Upper lobe of left lung (tissue), 6 donors: ENCODE results near the gene ASAH2. TPM values are rescaled to one million over a fixed set of nuclear protein-coding genes. Genes with fewer than 3 reads are reported as not detected.
A peak's percentile ranks its signal among the peaks of the same experiment; 100 is the strongest.

Experiments used
- ATAC-seq, 2 donors: fragments of 200-7000 bp; cut with Tn5 transposase; one replicate each; pipeline ENCODE4 v1.9.1; 2022; ENCODE audit warnings: mild to moderate bottlenecking in 2 of 2, moderate library complexity in 2 of 2; ENCODE audit not compliant: low FRiP score in 2 of 2
- DNase-seq, 2 donors: peaks; one replicate each; pipeline ENCODE4 v3.0.0-alpha.2; 2019 to 2020
- H3K27ac ChIP-seq, 4 donors: fragments of 200-600 bp; sonication (generic); one replicate each; pipeline ENCODE4 v1.5.1; 2016 to 2019
- H3K27me3 ChIP-seq, 4 donors: fragments of 200-600 bp; sonication (generic); one replicate each; pipeline ENCODE4 v1.5.1; 2017 to 2019
- H3K36me3 ChIP-seq, 4 donors: fragments of 200-600 bp; sonication (generic); one replicate each; pipeline ENCODE4 v1.5.1; 2016 to 2019
- H3K4me1 ChIP-seq, 4 donors: fragments of 200-600 bp; sonication (generic); one replicate each; pipeline ENCODE4 v1.5.1; 2018 to 2019
- H3K4me3 ChIP-seq, 4 donors: fragments of 200-600 bp; sonication (generic); one replicate each; pipeline ENCODE4 v1.5.1; 2017 to 2019; ENCODE audit warnings: mild to moderate bottlenecking in 2 of 4, moderate library complexity in 1 of 4
- H3K9me3 ChIP-seq, 4 donors: fragments of 200-600 bp; sonication (generic); one replicate each; pipeline ENCODE4 v1.5.1; 2018 to 2019
- EP300 ChIP-seq, 4 donors: sonication (generic); formaldehyde crosslinking; IDR thresholded peaks; one replicate each; pipeline ENCODE4 v1.5.1; 2017; ENCODE audit warnings: antibody characterized with exemption in 4 of 4, control low read depth in 2 of 4
- POLR2A ChIP-seq, 4 donors: fragments of 450-650 bp; IDR thresholded peaks; one replicate each; pipeline ENCODE4 v1.5.1; 2016 to 2017; ENCODE audit warnings: antibody characterized with exemption in 4 of 4, mild to moderate bottlenecking in 2 of 4
- POLR2AphosphoS5 ChIP-seq, 2 donors: sonication (generic); formaldehyde crosslinking; IDR thresholded peaks; one replicate each; pipeline ENCODE4 v1.5.1; 2017; ENCODE audit warnings: antibody characterized with exemption in 2 of 2
- WGBS, 2 donors: methylation state at CpG; one replicate each; pipeline ENCODE4 v1.1.5; 2017 to 2018; 5-methylcytosine and 5-hydroxymethylcytosine counted together
- total RNA-seq, 6 donors: library from RNA; depleted of rRNA in 4 of 6; stranded (reverse); fragments of >200 nt in 4 of 6; gene quantifications; one replicate each; pipeline versions ENCODE4 v1.1.0 to v1.2.1, GENCODE V29; 2016 to 2021
- TF ChIP-seq, protein P1 (sequence below), 6 experiments: fragments of 450-650 bp in 4 of 6; fragments of 200-600 bp in 2 of 6; sonication (generic) in 2 of 6; IDR thresholded peaks; one replicate each; pipeline ENCODE4 v1.5.1; 2016 to 2019; ENCODE audit warnings: antibody characterized with exemption in 6 of 6
- donor health status: DM: no; HTN: no; CAD: no; lungs with moderate emphysema.
- donor health status: DM: no; HTN: yes; CAD: no; lungs with severe emphysema.

ASAH2 gene
- total RNA-seq, 6 donors from 2014 or later = 0.11 to 21.0 (median 0.61) TPM

DNA sequence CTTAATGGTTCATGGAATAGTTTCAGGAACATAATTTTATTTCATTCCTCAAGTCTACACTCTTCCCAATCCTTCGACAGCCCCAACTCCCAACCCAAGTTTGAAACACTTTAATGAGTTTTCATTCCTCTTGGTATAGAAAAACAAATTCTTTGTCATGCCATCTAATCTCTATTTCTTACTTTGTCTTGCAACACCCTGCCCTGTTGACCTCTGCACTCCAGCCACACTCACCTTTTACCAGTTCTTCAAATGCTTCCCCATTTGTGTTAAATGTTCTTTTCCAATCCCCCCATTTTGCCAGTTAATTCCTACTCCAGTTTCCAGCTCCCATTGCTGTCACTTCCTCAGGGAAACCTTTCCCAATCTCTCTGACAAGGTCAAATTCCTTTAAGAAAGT lies 21.9 kb downstream of the ASAH2 start:
- no peak overlapping the region for H3K27ac ChIP-seq
- H3K36me3 ChIP-seq = no peaks in the 10 kb centered on the region
- H3K27me3 ChIP-seq = no peaks in the 10 kb centered on the region
- no peak for TF ChIP-seq POLR2A (IDR thresholded peaks at IDR 0.05)
- no peak for TF ChIP-seq EP300 (IDR thresholded peaks at IDR 0.05)
- TF ChIP-seq, protein P1, sequence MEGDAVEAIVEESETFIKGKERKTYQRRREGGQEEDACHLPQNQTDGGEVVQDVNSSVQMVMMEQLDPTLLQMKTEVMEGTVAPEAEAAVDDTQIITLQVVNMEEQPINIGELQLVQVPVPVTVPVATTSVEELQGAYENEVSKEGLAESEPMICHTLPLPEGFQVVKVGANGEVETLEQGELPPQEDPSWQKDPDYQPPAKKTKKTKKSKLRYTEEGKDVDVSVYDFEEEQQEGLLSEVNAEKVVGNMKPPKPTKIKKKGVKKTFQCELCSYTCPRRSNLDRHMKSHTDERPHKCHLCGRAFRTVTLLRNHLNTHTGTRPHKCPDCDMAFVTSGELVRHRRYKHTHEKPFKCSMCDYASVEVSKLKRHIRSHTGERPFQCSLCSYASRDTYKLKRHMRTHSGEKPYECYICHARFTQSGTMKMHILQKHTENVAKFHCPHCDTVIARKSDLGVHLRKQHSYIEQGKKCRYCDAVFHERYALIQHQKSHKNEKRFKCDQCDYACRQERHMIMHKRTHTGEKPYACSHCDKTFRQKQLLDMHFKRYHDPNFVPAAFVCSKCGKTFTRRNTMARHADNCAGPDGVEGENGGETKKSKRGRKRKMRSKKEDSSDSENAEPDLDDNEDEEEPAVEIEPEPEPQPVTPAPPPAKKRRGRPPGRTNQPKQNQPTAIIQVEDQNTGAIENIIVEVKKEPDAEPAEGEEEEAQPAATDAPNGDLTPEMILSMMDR (IDR thresholded peaks at IDR 0.05) = no peak
- TF ChIP-seq POLR2AphosphoS5 (IDR thresholded peaks at IDR 0.05) = no peak
- DNase-seq (no peak), ATAC-seq (no peak)
- H3K4me1 ChIP-seq = no peaks in the 10 kb centered on the region
- H3K9me3 ChIP-seq = no peaks in the 10 kb centered on the region
- H3K4me3 ChIP-seq = no peak overlapping the region
- WGBS, 2 donors = 79 to 83% methylated on average over 1 of the region's 1 CpG

DNA sequence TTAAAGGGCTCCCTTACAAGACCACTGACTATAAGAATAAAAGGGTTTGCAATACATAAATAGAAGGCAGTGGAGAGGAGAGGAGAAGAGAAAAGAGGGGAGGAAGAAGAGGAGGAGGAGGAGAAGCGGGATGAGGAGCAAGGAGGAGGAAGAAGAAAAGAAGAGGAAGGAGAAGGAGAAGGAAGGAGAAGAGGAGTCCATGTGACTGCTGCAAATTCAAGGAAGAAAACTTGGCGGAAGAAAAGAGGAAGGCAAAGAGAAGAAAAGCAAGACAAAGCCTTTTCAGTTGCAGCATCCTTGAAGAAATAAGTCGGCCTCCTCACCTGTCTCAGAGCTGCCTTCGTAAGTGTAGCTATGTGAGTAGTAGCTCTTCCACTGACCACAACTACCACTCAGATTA lies 22.6 kb downstream of the ASAH2 start:
- Histone ChIP-seq H3K27me3 (no peaks in the 10 kb centered on the region), H3K27ac (no peak overlapping the region), H3K36me3 (no peaks in the 10 kb centered on the region), H3K9me3 (no peaks in the 10 kb centered on the region), H3K4me1 (no peaks in the 10 kb centered on the region), H3K4me3 (no peak overlapping the region)
- no peak for DNase-seq
- TF ChIP-seq EP300 (IDR thresholded peaks at IDR 0.05) (no peak), POLR2A (IDR thresholded peaks at IDR 0.05) (no peak), POLR2AphosphoS5 (IDR thresholded peaks at IDR 0.05) (no peak)
- TF ChIP-seq, protein P1 (IDR thresholded peaks at IDR 0.05) = no peak
- 62 to 84% methylated on average over 4 of the region's 4 CpGs for WGBS, 2 donors
- ATAC-seq = no peak

DNA sequence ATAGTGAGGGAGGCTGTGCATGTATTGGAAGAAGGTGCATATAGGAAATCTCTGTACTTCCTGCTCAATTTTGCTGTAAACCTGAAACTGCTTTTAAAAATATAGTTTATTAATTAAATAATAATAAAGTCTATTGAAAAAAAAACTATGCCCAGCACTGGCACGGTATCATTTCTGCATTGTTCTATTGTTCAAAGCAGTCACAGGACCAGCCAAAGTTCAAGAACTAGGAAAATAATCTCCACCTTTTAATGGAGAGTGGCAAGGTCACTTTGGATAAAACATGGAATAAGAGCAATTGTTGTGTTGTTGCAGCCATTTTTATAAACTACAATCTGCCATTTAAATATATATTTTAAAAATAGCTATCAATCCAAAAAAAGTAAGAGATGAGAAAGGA lies 24.7 kb downstream of the ASAH2 start:
- WGBS, 2 donors = 50 to 69% methylated on average over 1 of the region's 1 CpG
- Histone ChIP-seq H3K4me3 (no peak overlapping the region), H3K27ac (no peak overlapping the region), H3K27me3 (no peaks in the 10 kb centered on the region), H3K36me3 (no peaks in the 10 kb centered on the region), H3K4me1 (no peaks in the 10 kb centered on the region), H3K9me3 (no peaks in the 10 kb centered on the region)
- no peak for ATAC-seq
- TF ChIP-seq EP300 (IDR thresholded peaks at IDR 0.05) (no peak), POLR2AphosphoS5 (IDR thresholded peaks at IDR 0.05) (no peak), POLR2A (IDR thresholded peaks at IDR 0.05) (no peak)
- TF ChIP-seq, protein P1 (IDR thresholded peaks at IDR 0.05) = no peak
- DNase-seq = no peak

DNA sequence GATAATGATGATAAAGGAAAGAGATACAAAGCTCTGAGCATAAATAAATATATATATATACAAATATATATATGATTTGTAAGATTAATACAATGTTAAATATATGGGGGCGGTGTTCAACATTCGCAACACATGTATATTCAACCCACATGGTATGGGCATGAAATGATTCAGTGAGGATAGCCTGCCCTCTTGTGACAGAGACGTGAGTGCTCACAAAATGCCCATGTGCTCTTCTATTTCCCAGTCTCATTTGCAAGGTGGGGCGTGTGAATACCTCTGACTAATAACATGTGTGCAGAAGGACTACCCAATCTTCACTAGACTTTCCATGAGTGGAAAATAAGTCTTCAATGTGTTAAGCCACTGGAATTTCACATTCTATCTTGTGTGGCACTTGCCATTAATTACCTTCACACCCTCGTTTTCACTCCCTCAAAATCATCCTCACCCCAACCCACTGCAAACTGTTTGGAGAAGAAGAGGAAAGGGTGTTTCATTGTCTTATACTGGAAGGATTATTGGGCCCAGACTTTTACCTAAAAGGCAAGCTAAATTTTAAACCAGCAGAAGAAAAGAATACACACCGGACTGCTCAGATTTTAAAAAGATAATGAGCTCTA lies 26.9 kb downstream of the ASAH2 start:
- 42 to 46% methylated on average over 6 of the region's 6 CpGs for WGBS, 2 donors
- no peaks in the 10 kb centered on the region for H3K9me3 ChIP-seq
- no peak for DNase-seq
- H3K4me3 ChIP-seq = no peak overlapping the region
- ATAC-seq = peak; percentile 37 to 61
- H3K27ac ChIP-seq = no peak overlapping the region
- no peaks in the 10 kb centered on the region for H3K36me3 ChIP-seq
- no peaks in the 10 kb centered on the region for H3K4me1 ChIP-seq
- H3K27me3 ChIP-seq = no peaks in the 10 kb centered on the region
- TF ChIP-seq EP300 (IDR thresholded peaks at IDR 0.05) = no peak
- no peak for TF ChIP-seq POLR2AphosphoS5 (IDR thresholded peaks at IDR 0.05)
- TF ChIP-seq, protein P1 (IDR thresholded peaks at IDR 0.05) = peak in 4 of 6 experiments; percentile 17 to 45 (median 34)
- no peak for TF ChIP-seq POLR2A (IDR thresholded peaks at IDR 0.05)

DNA sequence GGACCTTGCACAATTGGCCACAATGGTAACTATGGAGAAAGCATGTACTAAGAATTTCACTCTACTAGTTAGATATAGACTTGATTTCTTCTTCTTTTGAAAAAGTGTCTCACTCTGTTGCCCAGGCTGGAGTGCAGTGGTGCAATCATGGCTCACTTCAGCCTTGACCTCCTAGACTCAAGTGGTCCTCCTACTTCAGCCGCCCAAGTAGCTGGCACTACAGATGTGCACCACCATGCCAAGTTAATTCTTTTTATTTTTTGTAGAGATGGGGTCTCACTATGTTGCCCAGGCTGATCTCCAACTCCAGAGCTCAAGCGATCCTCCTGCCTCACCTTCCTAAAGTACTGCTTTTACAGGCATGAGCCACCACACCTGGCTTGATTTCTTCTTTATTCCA lies 29.1 kb downstream of the ASAH2 start:
- ATAC-seq = no peak

More for the DNA sequence above, 29.1 kb downstream of the ASAH2 start:
- Histone ChIP-seq H3K9me3 (no peaks in the 10 kb centered on the region), H3K4me1 (no peaks in the 10 kb centered on the region), H3K27ac (no peak overlapping the region), H3K36me3 (no peaks in the 10 kb centered on the region), H3K27me3 (no peaks in the 10 kb centered on the region), H3K4me3 (no peak overlapping the region)
- TF ChIP-seq EP300 (IDR thresholded peaks at IDR 0.05) (no peak), POLR2AphosphoS5 (IDR thresholded peaks at IDR 0.05) (no peak), POLR2A (IDR thresholded peaks at IDR 0.05) (no peak)
- TF ChIP-seq, protein P1 (IDR thresholded peaks at IDR 0.05) = no peak
- 78 to 85% methylated on average over 2 of the region's 2 CpGs for WGBS, 2 donors
- DNase-seq = no peak
